Measurements from ENCODE around the gene GATD1.

DNA sequence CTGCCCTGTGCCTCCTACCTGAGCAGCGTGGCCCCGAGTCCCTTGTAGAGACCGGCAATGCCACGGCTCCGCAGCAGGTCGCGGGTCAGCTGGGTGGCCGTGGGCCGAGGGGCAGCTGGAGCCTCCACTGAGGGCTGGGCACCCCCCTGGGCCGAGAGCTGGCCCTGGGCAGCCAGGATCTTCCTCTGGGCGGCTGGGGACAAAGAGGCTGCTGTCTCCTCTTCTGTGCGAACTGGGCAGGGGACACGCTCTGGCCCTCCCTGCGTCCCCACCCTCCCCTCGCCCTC, 15.2 kb upstream of the GATD1 start:
- TF ChIP-seq, protein P1, sequence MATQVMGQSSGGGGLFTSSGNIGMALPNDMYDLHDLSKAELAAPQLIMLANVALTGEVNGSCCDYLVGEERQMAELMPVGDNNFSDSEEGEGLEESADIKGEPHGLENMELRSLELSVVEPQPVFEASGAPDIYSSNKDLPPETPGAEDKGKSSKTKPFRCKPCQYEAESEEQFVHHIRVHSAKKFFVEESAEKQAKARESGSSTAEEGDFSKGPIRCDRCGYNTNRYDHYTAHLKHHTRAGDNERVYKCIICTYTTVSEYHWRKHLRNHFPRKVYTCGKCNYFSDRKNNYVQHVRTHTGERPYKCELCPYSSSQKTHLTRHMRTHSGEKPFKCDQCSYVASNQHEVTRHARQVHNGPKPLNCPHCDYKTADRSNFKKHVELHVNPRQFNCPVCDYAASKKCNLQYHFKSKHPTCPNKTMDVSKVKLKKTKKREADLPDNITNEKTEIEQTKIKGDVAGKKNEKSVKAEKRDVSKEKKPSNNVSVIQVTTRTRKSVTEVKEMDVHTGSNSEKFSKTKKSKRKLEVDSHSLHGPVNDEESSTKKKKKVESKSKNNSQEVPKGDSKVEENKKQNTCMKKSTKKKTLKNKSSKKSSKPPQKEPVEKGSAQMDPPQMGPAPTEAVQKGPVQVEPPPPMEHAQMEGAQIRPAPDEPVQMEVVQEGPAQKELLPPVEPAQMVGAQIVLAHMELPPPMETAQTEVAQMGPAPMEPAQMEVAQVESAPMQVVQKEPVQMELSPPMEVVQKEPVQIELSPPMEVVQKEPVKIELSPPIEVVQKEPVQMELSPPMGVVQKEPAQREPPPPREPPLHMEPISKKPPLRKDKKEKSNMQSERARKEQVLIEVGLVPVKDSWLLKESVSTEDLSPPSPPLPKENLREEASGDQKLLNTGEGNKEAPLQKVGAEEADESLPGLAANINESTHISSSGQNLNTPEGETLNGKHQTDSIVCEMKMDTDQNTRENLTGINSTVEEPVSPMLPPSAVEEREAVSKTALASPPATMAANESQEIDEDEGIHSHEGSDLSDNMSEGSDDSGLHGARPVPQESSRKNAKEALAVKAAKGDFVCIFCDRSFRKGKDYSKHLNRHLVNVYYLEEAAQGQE (IDR thresholded peaks at IDR 0.05; ENCODE audit: low read depth) = no peak
- TF ChIP-seq CREB1 (IDR thresholded peaks at IDR 0.05; ENCODE audit: low read depth) = no peak
